Transverse colon (tissue), 4 donors: Measurements from ENCODE around the gene PPP1CA. TPM values are rescaled to one million over a fixed set of nuclear protein-coding genes. Genes with fewer than 3 reads are reported as not detected.

Experiments used
- DNase-seq: peaks from one replicate; pipeline ENCODE4 v3.0.0-alpha.2; 2019
- H3K27ac ChIP-seq, 4 donors: fragments of 200-600 bp; sonication (generic); 2 replicates each; pipeline ENCODE4 v1.5.1; 2016 to 2018; ENCODE audit warnings: inconsistent platforms in 4 of 4
- H3K27me3 ChIP-seq: fragments of 200-600 bp; sonication (generic); 2 replicates; pipeline ENCODE4 v1.5.1; 2017; ENCODE audit warnings: inconsistent platforms
- H3K36me3 ChIP-seq, 4 donors: fragments of 200-600 bp; sonication (generic); 2 replicates each; pipeline ENCODE4 v1.5.1; 2017 to 2019; ENCODE audit warnings: inconsistent platforms in 4 of 4
- H3K4me1 ChIP-seq, 4 donors: fragments of 200-600 bp; sonication (generic); 2 replicates each; pipeline ENCODE4 v1.5.1; 2017 to 2020; ENCODE audit warnings: inconsistent platforms in 4 of 4
- H3K4me3 ChIP-seq, 4 donors: fragments of 200-600 bp; sonication (generic); 1 replicate in 1 of 4; 2 replicates in 3 of 4; pipeline versions ENCODE4 v1.5.1 to v1.6.1; 2017 to 2019; ENCODE audit warnings: inconsistent platforms in 4 of 4
- H3K9me3 ChIP-seq, 2 donors: fragments of 200-600 bp; sonication (generic); 2 replicates each; pipeline ENCODE4 v1.5.1; 2017 to 2019; ENCODE audit warnings: inconsistent platforms in 2 of 2
- EP300 ChIP-seq: sonication (generic); formaldehyde crosslinking; IDR thresholded peaks from one replicate; pipeline ENCODE4 v1.6.1; 2017; ENCODE audit warnings: antibody characterized with exemption, low read depth
- POLR2A ChIP-seq: fragments of 450-650 bp; IDR thresholded peaks from one replicate; pipeline ENCODE4 v1.6.1; 2016; ENCODE audit warnings: antibody characterized with exemption, mild to moderate bottlenecking, moderate library complexity
- POLR2AphosphoS5 ChIP-seq, 3 donors: sonication (generic); formaldehyde crosslinking; IDR thresholded peaks; one replicate each; pipeline ENCODE4 v1.6.1; 2016; ENCODE audit warnings: antibody characterized with exemption in 3 of 3
- WGBS, 2 donors: methylation state at CpG; one replicate each; pipeline ENCODE4 v1.1.5; 2018; ENCODE audit warnings: low coverage in 1 of 2; 5-methylcytosine and 5-hydroxymethylcytosine counted together
- in situ Hi-C, 4 donors: fragments of 200-750 bp; cut with MboI; loops; one replicate each; pipeline versions ENCODE4 v1.15.0 to v1.15.1; 2017; ENCODE audit warnings: low sequenced_read_pairs in 3 of 4, low pct_ligation_motif_present in 1 of 4, low pct_unique_long_range_greater_than_20kb in 1 of 4
- intact Hi-C: fragments of 100-400 bp; cut with DNase I; formaldehyde crosslinking; loops from one replicate; pipeline ENCODE4 v1.15.1; 2023; ENCODE audit warnings: low total_unique reads
- total RNA-seq, 4 donors: library from RNA; depleted of rRNA; stranded (reverse); fragments of >200 nt; gene quantifications; one replicate each; pipeline ENCODE4 v1.1.0, GENCODE V29; 2016
- TF ChIP-seq, protein P1 (sequence below), 5 experiments: fragments of 200-600 bp in 3 of 5; fragments of 450-650 bp in 2 of 5; sonication (generic) in 3 of 5; IDR thresholded peaks; 1 replicate in 2 of 5; 2 replicates in 3 of 5; pipeline ENCODE4 v1.5.1; 2016 to 2017; ENCODE audit warnings: antibody characterized with exemption in 5 of 5, inconsistent platforms in 3 of 5, mild to moderate bottlenecking in 2 of 5, moderate library complexity in 1 of 5

PPP1CA gene
- total RNA-seq, 4 donors from 2014 or later, result 83.0 to 251 (median 163) TPM

GRCh38 chr11:67391304-67392182 is 10.1 kb downstream of the PPP1CA start, which contains the start of gene RAD9A:
Gene RAD9A (plus strand): TSS chr11:67391986. CDS start chr11:67392045, 59 bp downstream.
- Histone ChIP-seq H3K36me3 (no peaks in the 10 kb centered on the region), H3K9me3 (no peaks in the 10 kb centered on the region), H3K4me3 (peak within 1 kb of the TSS; percentile 69 to 94 (median 84)), H3K27me3 (no peaks in the 10 kb centered on the region), H3K27ac (peak within 1 kb of the TSS; percentile 86 to 96 (median 91)), H3K4me1 (peaks cover 10 to 33% (median 23%) of the 10 kb centered on the region in 4 donors)
- WGBS, 2 donors, result 0 to 1% methylated on average over 2 to 43 of the region's 75 CpGs
- intact Hi-C loops (no loop called here), in situ Hi-C loops (loop anchor here in 3 of 4 donors (10.0 to 25.0 kb wide), 2 partner anchors 93 to 129 kb away; partner anchors contain the start of genes AIP (in 2 of the 3) and GRK2 (in 1 of the 3))
- TF ChIP-seq, protein P1, sequence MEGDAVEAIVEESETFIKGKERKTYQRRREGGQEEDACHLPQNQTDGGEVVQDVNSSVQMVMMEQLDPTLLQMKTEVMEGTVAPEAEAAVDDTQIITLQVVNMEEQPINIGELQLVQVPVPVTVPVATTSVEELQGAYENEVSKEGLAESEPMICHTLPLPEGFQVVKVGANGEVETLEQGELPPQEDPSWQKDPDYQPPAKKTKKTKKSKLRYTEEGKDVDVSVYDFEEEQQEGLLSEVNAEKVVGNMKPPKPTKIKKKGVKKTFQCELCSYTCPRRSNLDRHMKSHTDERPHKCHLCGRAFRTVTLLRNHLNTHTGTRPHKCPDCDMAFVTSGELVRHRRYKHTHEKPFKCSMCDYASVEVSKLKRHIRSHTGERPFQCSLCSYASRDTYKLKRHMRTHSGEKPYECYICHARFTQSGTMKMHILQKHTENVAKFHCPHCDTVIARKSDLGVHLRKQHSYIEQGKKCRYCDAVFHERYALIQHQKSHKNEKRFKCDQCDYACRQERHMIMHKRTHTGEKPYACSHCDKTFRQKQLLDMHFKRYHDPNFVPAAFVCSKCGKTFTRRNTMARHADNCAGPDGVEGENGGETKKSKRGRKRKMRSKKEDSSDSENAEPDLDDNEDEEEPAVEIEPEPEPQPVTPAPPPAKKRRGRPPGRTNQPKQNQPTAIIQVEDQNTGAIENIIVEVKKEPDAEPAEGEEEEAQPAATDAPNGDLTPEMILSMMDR (IDR thresholded peaks at IDR 0.05), result no peak
- TF ChIP-seq POLR2AphosphoS5 (IDR thresholded peaks at IDR 0.05) (peak; percentile 87 to 93 (median 91)), EP300 (peak; percentile 21), POLR2A (peak; percentile 84)
- peak; percentile 97 for DNase-seq

- H3K4me1 ChIP-seq, result peaks cover 10 to 33% (median 23%) of the 10 kb centered on the region in 4 donors
- H3K9me3 ChIP-seq, result no peaks in the 10 kb centered on the region
- peak overlapping the region; percentile 45 to 94 (median 72) for H3K4me3 ChIP-seq
- peak overlapping the region; percentile 86 to 96 (median 91) for H3K27ac ChIP-seq
- 10 to 11% methylated on average over 10 to 15 of the region's 15 CpGs for WGBS, 2 donors
- H3K36me3 ChIP-seq, result no peaks in the 10 kb centered on the region
- no peak for DNase-seq
- TF ChIP-seq, protein P1 (IDR thresholded peaks at IDR 0.05), result no peak
- no peak for TF ChIP-seq POLR2A
- TF ChIP-seq EP300, result no peak
- no peak for TF ChIP-seq POLR2AphosphoS5 (IDR thresholded peaks at IDR 0.05)
- intact Hi-C loops, result no loop called here
- in situ Hi-C loops, result loop anchor here in 3 of 4 donors (10.0 to 25.0 kb wide), 2 partner anchors 94 to 129 kb away; partner anchors contain the start of genes AIP (in 2 of the 3) and GRK2 (in 1 of the 3)
- no peaks in the 10 kb centered on the region for H3K27me3 ChIP-seq
Measured at GRCh38 chr11:67390947-67391303, 10.7 kb downstream of the PPP1CA start.

DNA sequence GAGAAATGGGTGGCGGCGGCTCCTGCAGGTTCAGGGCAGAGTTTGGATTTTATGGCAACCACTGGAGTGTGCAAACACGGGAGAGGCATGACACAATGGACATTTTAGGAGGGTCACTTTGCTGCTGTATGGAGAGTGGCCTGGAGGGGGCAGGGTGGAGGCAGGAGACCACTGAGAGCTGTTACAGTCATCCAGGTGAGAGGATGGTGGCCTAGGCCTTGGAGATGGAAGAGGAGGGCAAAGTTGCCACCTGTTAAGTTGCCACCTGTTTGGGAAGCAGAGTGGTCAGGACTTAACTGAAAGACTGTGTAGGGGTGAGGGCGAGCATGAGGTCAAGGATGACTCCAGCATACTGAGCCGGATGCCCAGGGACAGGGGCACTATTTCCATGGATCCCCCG is 12.2 kb downstream of the PPP1CA start:
- intact Hi-C loops, result no loop called here
- in situ Hi-C loops, result loop anchor here in 1 of 4 donors (25.0 kb wide), 1 partner anchor 127 kb away; the partner anchor contains the start of gene GRK2

More for the DNA sequence above, 12.2 kb downstream of the PPP1CA start:
- Histone ChIP-seq H3K9me3 (no peaks in the 10 kb centered on the region), H3K4me3 (no peak overlapping the region), H3K27ac (peak overlapping the region in 1 of 4 donors; percentile 96), H3K4me1 (peaks cover 10 to 36% (median 23%) of the 10 kb centered on the region in 4 donors), H3K36me3 (no peaks in the 10 kb centered on the region), H3K27me3 (no peaks in the 10 kb centered on the region)
- peak; percentile 75 for DNase-seq
- WGBS, 2 donors, result 53 to 67% methylated on average over 3 to 6 of the region's 6 CpGs
- TF ChIP-seq, protein P1 (IDR thresholded peaks at IDR 0.05), result peak; percentile 45 to 68 (median 51)
- TF ChIP-seq EP300 (no peak), POLR2AphosphoS5 (IDR thresholded peaks at IDR 0.05) (no peak), POLR2A (no peak)
